Measurements from ENCODE around the gene SLC10A1.
"Not testable (repeated sequence)": the region's sequence is repeated elsewhere in the genome, so short reads cannot be mapped to it uniquely, and the experiment has no call there.

SLC10A1 gene

GRCh38 chr14:69769623-69770022 lies 27.4 kb downstream of the SLC10A1 start:
- DNase-seq (ENCODE audit: low spot score) = no peak

GRCh38 chr14:69768873-69769272 lies 28.2 kb downstream of the SLC10A1 start:
- no peak for DNase-seq (ENCODE audit: low spot score)

- peak; percentile 85 for DNase-seq (ENCODE audit: low spot score)
Measured at GRCh38 chr14:69767369-69767999, 29.6 kb downstream of the SLC10A1 start.

GRCh38 chr14:69766984-69767368 lies 30.1 kb downstream of the SLC10A1 start, which contains the start of gene SRSF5:
Gene SRSF5, plus strand, starts transcription at chr14:69767142. Its CDS starts 1,015 bp downstream, at chr14:69768157.
- DNase-seq (ENCODE audit: low spot score) = peak; percentile 98

GRCh38 chr14:69763761-69764510 lies 33.1 kb downstream of the SLC10A1 start:
- DNase-seq (ENCODE audit: low spot score) = no peak

- DNase-seq (ENCODE audit: low spot score) = no peak
Measured at GRCh38 chr14:69760810-69761209, 36.2 kb downstream of the SLC10A1 start.

GRCh38 chr14:69756298-69756697 lies 40.7 kb downstream of the SLC10A1 start:
- no peak for DNase-seq (ENCODE audit: low spot score)

- no peak for DNase-seq (ENCODE audit: low spot score)
Measured at GRCh38 chr14:69755784-69756183, 41.3 kb downstream of the SLC10A1 start.

GRCh38 chr14:69755296-69755695 lies 41.7 kb downstream of the SLC10A1 start:
- DNase-seq (ENCODE audit: low spot score) = no peak

- DNase-seq (ENCODE audit: low spot score) = no peak
Measured at GRCh38 chr14:69754487-69754886, 42.6 kb downstream of the SLC10A1 start.

- no peak for DNase-seq (ENCODE audit: low spot score)
Measured at GRCh38 chr14:69753860-69754259, 43.2 kb downstream of the SLC10A1 start.

GRCh38 chr14:69752773-69753172 lies 44.3 kb downstream of the SLC10A1 start:
- DNase-seq (ENCODE audit: low spot score) = no peak

GRCh38 chr14:69750495-69750894 lies 46.5 kb downstream of the SLC10A1 start:
- DNase-seq (ENCODE audit: low spot score) = no peak

GRCh38 chr14:69749956-69750355 lies 47.1 kb downstream of the SLC10A1 start:
- DNase-seq (ENCODE audit: low spot score) = no peak

GRCh38 chr14:69741055-69741454 lies 56.0 kb downstream of the SLC10A1 start:
- no peak for DNase-seq (ENCODE audit: low spot score)

GRCh38 chr14:69736405-69736804 lies 60.6 kb downstream of the SLC10A1 start:
- not testable (repeated sequence) for DNase-seq (ENCODE audit: low spot score)

- not testable (repeated sequence) for DNase-seq (ENCODE audit: low spot score)
Measured at GRCh38 chr14:69731919-69732598, 65.0 kb downstream of the SLC10A1 start.

GRCh38 chr14:69727860-69728259 lies 69.2 kb downstream of the SLC10A1 start:
- no peak for DNase-seq (ENCODE audit: low spot score)

- peak; percentile 80 for DNase-seq (ENCODE audit: low spot score)
Measured at GRCh38 chr14:69726761-69727511, 70.1 kb downstream of the SLC10A1 start.
